ENCODE results near the gene TRIM62.

GRCh38 chr1:33168556-33169289 is 13.1 kb downstream of the TRIM62 start:
- TF ChIP-seq, protein P1, sequence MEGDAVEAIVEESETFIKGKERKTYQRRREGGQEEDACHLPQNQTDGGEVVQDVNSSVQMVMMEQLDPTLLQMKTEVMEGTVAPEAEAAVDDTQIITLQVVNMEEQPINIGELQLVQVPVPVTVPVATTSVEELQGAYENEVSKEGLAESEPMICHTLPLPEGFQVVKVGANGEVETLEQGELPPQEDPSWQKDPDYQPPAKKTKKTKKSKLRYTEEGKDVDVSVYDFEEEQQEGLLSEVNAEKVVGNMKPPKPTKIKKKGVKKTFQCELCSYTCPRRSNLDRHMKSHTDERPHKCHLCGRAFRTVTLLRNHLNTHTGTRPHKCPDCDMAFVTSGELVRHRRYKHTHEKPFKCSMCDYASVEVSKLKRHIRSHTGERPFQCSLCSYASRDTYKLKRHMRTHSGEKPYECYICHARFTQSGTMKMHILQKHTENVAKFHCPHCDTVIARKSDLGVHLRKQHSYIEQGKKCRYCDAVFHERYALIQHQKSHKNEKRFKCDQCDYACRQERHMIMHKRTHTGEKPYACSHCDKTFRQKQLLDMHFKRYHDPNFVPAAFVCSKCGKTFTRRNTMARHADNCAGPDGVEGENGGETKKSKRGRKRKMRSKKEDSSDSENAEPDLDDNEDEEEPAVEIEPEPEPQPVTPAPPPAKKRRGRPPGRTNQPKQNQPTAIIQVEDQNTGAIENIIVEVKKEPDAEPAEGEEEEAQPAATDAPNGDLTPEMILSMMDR (IDR thresholded peaks at IDR 0.05): no peak
- TF ChIP-seq EP300 (IDR thresholded peaks at IDR 0.05) (no peak), POLR2A (IDR thresholded peaks at IDR 0.05) (no peak)

Data from ovary (tissue), 3 donors.